LNCAP (cell line): ENCODE results near the gene OR8H3.

Experiments
- TF ChIP-seq, protein P1 (sequence below): fragments of 450-650 bp; IDR thresholded peaks from 2 replicates; pipeline ENCODE4 v1.5.1; 2017; ENCODE audit warnings: mild to moderate bottlenecking

Gene OR8H3

DNA sequence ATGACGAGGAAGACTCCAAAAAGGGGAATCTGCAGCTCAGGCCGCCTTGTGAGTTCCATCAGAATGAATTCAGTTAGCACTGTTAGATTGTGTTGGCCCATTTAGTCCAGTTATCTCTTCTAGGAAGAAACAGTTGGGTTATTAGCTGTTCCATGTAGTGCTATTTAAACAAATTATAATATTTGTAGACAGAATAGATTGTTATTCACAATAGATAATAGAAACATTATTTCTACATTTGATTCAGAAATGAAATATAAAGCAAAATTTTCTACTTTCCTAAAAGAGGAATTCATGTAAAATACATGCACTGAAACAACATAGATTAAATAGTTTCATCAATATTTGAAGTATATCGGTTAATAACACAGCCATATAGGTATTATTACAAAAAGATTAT lies 38.0 kb downstream of the OR8H3 start, which contains the start of gene OR8K5:
Gene OR8K5, minus strand, starts transcription at position 101 of the 400 bp plus-strand sequence. Its CDS starts 0 bp downstream, at position 101.
- TF ChIP-seq, protein P1, sequence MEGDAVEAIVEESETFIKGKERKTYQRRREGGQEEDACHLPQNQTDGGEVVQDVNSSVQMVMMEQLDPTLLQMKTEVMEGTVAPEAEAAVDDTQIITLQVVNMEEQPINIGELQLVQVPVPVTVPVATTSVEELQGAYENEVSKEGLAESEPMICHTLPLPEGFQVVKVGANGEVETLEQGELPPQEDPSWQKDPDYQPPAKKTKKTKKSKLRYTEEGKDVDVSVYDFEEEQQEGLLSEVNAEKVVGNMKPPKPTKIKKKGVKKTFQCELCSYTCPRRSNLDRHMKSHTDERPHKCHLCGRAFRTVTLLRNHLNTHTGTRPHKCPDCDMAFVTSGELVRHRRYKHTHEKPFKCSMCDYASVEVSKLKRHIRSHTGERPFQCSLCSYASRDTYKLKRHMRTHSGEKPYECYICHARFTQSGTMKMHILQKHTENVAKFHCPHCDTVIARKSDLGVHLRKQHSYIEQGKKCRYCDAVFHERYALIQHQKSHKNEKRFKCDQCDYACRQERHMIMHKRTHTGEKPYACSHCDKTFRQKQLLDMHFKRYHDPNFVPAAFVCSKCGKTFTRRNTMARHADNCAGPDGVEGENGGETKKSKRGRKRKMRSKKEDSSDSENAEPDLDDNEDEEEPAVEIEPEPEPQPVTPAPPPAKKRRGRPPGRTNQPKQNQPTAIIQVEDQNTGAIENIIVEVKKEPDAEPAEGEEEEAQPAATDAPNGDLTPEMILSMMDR = no peak

DNA sequence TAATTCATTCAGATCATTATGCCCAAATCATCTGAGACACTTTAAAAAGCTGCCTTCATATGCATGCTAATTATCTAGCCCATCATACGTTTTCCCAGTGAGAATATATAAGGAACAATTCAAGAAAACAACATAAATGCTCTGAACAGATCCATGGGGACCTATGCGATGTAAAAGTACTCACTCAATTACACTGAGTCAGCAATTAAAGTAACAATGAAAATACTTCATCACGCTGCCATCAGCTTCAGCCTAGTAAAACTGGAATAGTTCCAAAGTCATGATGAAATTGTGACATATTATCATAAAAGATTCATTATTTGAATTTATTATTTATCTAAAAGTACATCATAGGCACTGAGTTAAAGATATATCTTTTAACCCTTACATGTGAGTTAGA lies 41.6 kb downstream of the OR8H3 start:
- TF ChIP-seq, protein P1 = no peak

DNA sequence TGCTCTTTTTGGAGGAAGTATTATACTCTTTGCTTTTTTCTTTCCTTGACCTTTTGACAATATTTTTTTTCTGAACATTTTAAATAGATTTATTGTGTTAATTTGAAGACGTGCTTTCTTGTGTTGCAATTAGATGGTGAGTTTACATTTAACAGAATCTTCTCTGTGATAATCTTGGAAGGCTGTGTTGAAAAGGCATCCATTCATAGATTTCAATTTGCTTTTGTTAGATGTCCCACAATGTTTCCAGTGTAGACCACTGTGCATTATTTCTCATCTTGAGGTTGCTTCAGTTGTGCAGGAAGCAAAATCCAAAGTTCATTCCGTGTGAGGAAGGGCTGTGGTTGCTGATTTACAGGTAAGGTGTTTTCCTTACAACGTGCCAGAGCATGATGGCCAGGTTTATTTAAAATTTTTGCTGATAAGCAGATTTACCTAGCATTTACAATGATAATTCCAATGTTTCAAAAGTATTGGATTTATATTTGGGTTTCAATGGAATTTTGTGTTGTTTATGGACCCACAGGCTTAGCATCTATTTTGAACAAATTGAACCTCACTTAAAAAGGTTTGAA lies 50.2 kb downstream of the OR8H3 start:
- TF ChIP-seq, protein P1 = no peak
